ENCODE measurements around the gene TANGO2. TPM values are rescaled to one million over a fixed set of nuclear protein-coding genes. Genes with fewer than 3 reads are reported as not detected.

The TANGO2 gene
- total RNA-seq, 1 experiment from 2014 or later = 14.6 TPM

DNA sequence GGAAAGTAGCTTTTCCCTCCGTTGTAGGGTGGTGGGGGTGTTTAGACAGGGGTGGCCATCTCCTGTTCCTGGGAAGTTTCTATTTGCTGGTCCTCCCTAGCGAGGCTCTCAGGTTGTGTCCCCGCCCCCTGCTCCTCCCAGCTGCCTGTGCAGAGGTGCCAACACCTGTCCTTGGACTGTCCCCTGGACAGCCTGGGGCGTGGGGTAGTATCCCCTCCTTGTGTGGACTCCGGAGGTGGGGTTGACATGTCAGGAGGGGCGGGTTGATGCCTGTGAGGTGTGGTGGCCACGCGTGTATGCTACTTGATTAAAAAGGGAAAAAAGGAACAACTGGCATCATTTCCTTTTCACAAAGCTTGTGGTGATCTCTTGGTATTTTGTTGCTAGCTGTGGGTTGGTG is 80.7 kb downstream of the TANGO2 start:
- no peaks in the 10 kb centered on the region for H4K20me1 ChIP-seq (ENCODE audit: control insufficient read depth, insufficient read depth, insufficient read length)
- peaks cover 43 to 94% (median 93%) of the 10 kb centered on the region in 3 experiments for H3K36me3 Mint-ChIP-seq (ENCODE audit: insufficient read depth in 1 of 3, low read depth in 3 of 3)
- no peak overlapping the region for H2BK15ac ChIP-seq (ENCODE audit: low read depth, low read length)

More for the DNA sequence above, 80.7 kb downstream of the TANGO2 start:
- no peak overlapping the region for H4K91ac ChIP-seq (ENCODE audit: insufficient read length, low read depth, low read length)
- no peaks in the 10 kb centered on the region for H3K27me3 Mint-ChIP-seq (ENCODE audit: low read depth)
- H2BK20ac ChIP-seq (ENCODE audit: low read depth, low read length, poor library complexity, severe bottlenecking) = no peak overlapping the region
- no peaks in the 10 kb centered on the region for H3K79me1 ChIP-seq (ENCODE audit: insufficient read depth, low read depth, low read length, poor library complexity, severe bottlenecking)
- H3K27ac Mint-ChIP-seq = no peak overlapping the region; a peak in 1 of 7 replicates
- H3K27ac ChIP-seq (ENCODE audit: insufficient read length, low read depth, low read length) = no peak overlapping the region
- H3K9me3 Mint-ChIP-seq = no peaks in the 10 kb centered on the region
- H2AFZ ChIP-seq (ENCODE audit: low read length) = no peak overlapping the region
- WGBS (ENCODE audit: extremely low coverage, insufficient read length, low lambda C conversion rate) = no CpG with 5 or more reads among the region's 8 CpGs
- H3K23ac ChIP-seq (ENCODE audit: insufficient read length, low read depth, low read length) = no peak overlapping the region
- no peak overlapping the region for H3K4me2 ChIP-seq (ENCODE audit: insufficient read depth, insufficient read length, low read length)
- no peak overlapping the region for H2BK5ac ChIP-seq (ENCODE audit: insufficient read length, low read length)
- DNase-seq = no peak
- no peak overlapping the region for H4K8ac ChIP-seq (replicated peaks; ENCODE audit: insufficient read length, low read depth, low read length)
- H3K4ac ChIP-seq (ENCODE audit: low read depth, low read length) = no peak overlapping the region
- H3K9me3 ChIP-seq (ENCODE audit: control insufficient read depth, low read depth, low read length) = no peaks in the 10 kb centered on the region
- no peak overlapping the region for H3K56ac ChIP-seq (ENCODE audit: insufficient read length, low read depth, low read length)
- H3K4me3 Mint-ChIP-seq = no peak overlapping the region
- H3K27me3 ChIP-seq (ENCODE audit: insufficient read depth, low read length) = no peaks in the 10 kb centered on the region; the same call in 1 of the 2 replicates
- H3K4me1 ChIP-seq (ENCODE audit: insufficient read depth, low read length) = peaks cover 2% of the 10 kb centered on the region; the same call in 1 of the 2 replicates
- no peak overlapping the region for H2BK12ac ChIP-seq (ENCODE audit: insufficient read length, low read depth, low read length)
- TF ChIP-seq, protein P1, sequence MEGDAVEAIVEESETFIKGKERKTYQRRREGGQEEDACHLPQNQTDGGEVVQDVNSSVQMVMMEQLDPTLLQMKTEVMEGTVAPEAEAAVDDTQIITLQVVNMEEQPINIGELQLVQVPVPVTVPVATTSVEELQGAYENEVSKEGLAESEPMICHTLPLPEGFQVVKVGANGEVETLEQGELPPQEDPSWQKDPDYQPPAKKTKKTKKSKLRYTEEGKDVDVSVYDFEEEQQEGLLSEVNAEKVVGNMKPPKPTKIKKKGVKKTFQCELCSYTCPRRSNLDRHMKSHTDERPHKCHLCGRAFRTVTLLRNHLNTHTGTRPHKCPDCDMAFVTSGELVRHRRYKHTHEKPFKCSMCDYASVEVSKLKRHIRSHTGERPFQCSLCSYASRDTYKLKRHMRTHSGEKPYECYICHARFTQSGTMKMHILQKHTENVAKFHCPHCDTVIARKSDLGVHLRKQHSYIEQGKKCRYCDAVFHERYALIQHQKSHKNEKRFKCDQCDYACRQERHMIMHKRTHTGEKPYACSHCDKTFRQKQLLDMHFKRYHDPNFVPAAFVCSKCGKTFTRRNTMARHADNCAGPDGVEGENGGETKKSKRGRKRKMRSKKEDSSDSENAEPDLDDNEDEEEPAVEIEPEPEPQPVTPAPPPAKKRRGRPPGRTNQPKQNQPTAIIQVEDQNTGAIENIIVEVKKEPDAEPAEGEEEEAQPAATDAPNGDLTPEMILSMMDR (conservative IDR thresholded peaks at IDR 0.05) = no peak
- H3K79me2 ChIP-seq (ENCODE audit: insufficient read depth, low read length) = 0 out of 2 replicates have a peak, but pooled peaks cover 2% of the 10 kb centered on the region
- H3K4me1 Mint-ChIP-seq = peaks cover 19 to 22% of the 10 kb centered on the region in 2 experiments
- no peak overlapping the region for H2BK120ac ChIP-seq (ENCODE audit: low read depth, low read length, poor library complexity, severe bottlenecking)
- H2AK5ac ChIP-seq (ENCODE audit: insufficient read length, low read length) = no peak overlapping the region
- H3K14ac ChIP-seq (ENCODE audit: insufficient read depth, low read length) = no peak overlapping the region
- no peak overlapping the region for H3K18ac ChIP-seq (ENCODE audit: insufficient read length, low read depth, low read length)
- H4K5ac ChIP-seq (ENCODE audit: insufficient read length, low read depth, low read length) = no peak overlapping the region
- H3T11ph ChIP-seq (ENCODE audit: low read length) = no peak overlapping the region
- H3K23me2 ChIP-seq (ENCODE audit: insufficient read length, low read depth, low read length, poor library complexity, severe bottlenecking) = no peaks in the 10 kb centered on the region
- no peak overlapping the region for H3K9ac ChIP-seq (ENCODE audit: extremely low read depth, insufficient read length, low read length)
